ENCODE measurements around the gene SPAAR.
"Not testable (repeated sequence)": the region's sequence is repeated elsewhere in the genome, so short reads cannot be mapped to it uniquely, and the experiment has no call there.

SPAAR gene

DNA sequence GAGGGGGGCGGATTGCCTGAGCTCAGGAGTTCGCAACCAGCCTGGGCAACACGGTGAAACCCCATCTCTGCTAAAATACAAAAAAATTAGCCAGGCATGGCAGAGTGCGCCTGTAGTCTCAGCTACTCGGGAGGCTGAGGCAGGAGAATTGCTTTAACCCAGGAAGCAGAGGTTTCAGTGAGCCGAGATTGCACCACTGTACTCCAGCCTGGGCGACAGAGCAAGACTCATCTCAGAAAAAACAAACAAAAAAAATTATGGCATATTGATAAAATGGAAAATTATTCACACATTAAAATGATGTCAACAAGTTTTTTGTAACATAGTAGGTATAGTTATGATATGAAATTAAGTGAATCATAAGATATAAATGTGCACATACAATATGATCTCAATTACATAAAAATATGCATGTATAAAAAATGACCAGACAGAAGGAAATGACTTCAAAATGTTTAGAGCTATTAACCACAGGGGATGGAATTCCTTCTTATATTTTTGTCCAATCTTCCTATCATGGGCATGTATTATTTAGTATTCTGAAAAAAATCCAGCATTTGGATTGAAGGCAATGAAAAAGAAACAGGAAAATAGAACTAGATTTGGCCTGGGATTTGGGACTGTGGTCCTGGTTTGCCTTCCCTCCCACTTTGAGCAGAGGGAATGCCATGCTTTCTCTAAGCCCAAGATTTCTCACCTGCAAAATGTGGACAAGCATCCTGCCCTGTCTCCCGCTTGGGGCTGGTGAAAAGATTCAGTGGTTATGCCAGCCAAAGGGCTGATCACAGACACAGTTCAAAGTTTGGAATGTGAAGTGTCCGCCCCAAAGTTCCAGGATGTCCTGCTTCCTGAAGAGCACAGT lies 19.5 kb downstream of the SPAAR start:
- no peak for DNase-seq
- no peaks in the 10 kb centered on the region for H3K27me3 ChIP-seq
- TF ChIP-seq, protein P1, sequence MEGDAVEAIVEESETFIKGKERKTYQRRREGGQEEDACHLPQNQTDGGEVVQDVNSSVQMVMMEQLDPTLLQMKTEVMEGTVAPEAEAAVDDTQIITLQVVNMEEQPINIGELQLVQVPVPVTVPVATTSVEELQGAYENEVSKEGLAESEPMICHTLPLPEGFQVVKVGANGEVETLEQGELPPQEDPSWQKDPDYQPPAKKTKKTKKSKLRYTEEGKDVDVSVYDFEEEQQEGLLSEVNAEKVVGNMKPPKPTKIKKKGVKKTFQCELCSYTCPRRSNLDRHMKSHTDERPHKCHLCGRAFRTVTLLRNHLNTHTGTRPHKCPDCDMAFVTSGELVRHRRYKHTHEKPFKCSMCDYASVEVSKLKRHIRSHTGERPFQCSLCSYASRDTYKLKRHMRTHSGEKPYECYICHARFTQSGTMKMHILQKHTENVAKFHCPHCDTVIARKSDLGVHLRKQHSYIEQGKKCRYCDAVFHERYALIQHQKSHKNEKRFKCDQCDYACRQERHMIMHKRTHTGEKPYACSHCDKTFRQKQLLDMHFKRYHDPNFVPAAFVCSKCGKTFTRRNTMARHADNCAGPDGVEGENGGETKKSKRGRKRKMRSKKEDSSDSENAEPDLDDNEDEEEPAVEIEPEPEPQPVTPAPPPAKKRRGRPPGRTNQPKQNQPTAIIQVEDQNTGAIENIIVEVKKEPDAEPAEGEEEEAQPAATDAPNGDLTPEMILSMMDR (IDR thresholded peaks at IDR 0.05; ENCODE audit: low read depth, low read length), result no peak
- H3K36me3 ChIP-seq, result no peaks in the 10 kb centered on the region
- no peaks in the 10 kb centered on the region for H3K4me1 ChIP-seq
- no peaks in the 10 kb centered on the region for H3K9me3 ChIP-seq
- no peak overlapping the region for H3K4me3 ChIP-seq (ENCODE audit: low read depth, low read length)

DNA sequence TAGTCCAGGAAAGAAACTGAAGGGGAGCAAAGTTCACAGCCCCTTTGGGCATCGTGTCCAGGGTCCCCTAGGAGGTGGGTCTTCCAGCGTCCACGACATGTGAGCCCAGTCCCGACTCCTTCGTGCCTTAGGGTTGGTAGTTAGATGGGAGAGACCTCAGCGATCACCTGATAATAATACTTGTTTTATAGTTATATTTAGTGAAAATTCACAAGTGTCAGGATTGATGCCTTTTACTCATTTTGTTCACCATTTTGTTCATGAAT lies 20.1 kb downstream of the SPAAR start:
- TF ChIP-seq, protein P1 (IDR thresholded peaks at IDR 0.05; ENCODE audit: low read depth, low read length), result no peak
- Histone ChIP-seq H3K9me3 (no peaks in the 10 kb centered on the region), H3K4me3 (ENCODE audit: low read depth, low read length) (no peak overlapping the region), H3K27me3 (no peaks in the 10 kb centered on the region), H3K36me3 (no peaks in the 10 kb centered on the region), H3K4me1 (no peaks in the 10 kb centered on the region)
- no peak for DNase-seq

DNA sequence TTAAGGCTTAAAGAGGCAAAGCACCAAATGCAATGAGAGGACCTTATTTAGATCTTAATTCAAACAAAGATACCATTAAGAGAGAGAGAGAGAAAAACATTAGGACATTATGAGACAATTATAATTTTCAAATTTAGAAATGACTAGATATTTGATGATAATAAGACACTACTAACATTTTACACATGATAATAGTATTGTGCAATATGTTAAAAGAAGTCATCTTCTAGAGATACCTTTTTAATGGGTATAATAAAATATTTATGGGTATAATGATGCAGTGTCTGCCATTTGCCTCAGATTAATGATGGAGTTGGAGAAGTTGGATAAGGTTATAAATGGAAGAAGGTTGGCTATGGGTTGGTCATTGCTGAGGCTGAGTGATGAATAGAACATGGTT lies 21.2 kb downstream of the SPAAR start:
- no peaks in the 10 kb centered on the region for H3K4me1 ChIP-seq
- H3K9me3 ChIP-seq, result no peaks in the 10 kb centered on the region
- DNase-seq, result no peak
- H3K27me3 ChIP-seq, result no peaks in the 10 kb centered on the region
- no peaks in the 10 kb centered on the region for H3K36me3 ChIP-seq
- TF ChIP-seq, protein P1 (IDR thresholded peaks at IDR 0.05; ENCODE audit: low read depth, low read length), result no peak
- no peak overlapping the region for H3K4me3 ChIP-seq (ENCODE audit: low read depth, low read length)

DNA sequence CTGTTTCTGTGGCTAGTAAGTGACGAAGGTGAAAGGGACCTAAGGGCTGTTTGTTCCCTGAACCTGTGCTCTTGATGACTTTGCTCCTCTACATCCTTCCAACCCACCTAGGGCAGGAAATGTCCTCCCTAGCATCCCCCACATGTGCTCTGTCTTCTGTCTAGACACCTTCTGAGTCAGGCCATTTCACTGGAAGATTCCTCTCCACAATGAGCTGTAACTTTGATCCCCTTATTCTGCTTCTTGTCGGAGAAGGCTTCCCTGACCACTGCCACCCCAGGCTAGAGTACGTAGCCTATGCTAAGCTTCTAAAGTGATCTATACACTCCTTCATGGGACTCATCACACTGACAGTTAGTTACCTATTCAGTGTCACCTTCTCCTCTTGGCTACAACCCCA lies 21.7 kb downstream of the SPAAR start:
- Histone ChIP-seq H3K9me3 (no peaks in the 10 kb centered on the region), H3K36me3 (no peaks in the 10 kb centered on the region), H3K27me3 (no peaks in the 10 kb centered on the region), H3K4me3 (ENCODE audit: low read depth, low read length) (no peak overlapping the region), H3K4me1 (no peaks in the 10 kb centered on the region)
- DNase-seq, result no peak
- TF ChIP-seq, protein P1 (IDR thresholded peaks at IDR 0.05; ENCODE audit: low read depth, low read length), result no peak

DNA sequence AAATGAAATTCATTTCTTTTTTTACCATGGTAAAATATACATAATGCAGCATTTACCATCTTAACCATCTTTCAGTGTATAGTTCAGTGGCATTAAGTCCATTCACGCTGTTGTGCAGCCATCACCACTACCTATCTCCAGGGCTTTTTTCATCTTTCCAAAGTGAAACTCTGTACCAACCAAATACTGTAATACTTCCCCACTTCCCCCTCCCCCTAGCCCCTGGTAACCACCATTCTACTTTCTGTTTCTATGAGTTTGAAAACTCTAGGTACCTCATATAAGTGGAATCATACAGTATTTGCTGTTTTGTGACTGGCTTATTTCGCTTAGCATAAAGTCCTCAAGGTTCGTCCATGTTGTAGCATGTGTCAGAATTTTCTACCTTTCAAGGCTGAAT lies 23.4 kb downstream of the SPAAR start:
- H3K27me3 ChIP-seq, result no peaks in the 10 kb centered on the region
- H3K36me3 ChIP-seq, result no peaks in the 10 kb centered on the region
- H3K9me3 ChIP-seq, result no peaks in the 10 kb centered on the region
- TF ChIP-seq, protein P1 (IDR thresholded peaks at IDR 0.05; ENCODE audit: low read depth, low read length), result no peak
- no peaks in the 10 kb centered on the region for H3K4me1 ChIP-seq
- no peak for DNase-seq
- no peak overlapping the region for H3K4me3 ChIP-seq (ENCODE audit: low read depth, low read length)

DNA sequence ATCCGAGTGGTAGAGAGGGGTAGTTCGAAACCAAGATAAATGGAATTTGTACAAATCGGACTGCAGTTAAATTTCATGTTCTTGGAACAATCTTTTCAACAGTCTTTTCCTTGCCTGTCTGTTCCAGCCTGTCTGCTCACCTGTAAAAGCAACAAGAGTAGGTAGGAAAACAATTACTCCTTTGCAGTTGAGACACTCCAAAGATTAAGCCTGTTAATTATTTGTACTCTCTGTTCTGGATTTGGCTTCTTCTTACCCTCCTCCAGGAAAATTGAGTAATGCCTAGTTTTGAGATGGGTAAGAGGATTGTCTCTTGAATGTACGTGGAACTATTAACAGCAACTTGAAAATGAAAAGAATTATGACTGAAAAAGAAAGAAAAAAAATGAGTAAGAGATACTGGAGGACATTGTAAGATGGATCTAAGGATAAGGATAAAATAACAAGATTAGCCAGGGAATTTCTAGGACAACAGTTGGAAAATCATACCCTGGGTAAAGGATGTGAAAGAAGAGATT lies 24.3 kb downstream of the SPAAR start:
- Histone ChIP-seq H3K9me3 (no peaks in the 10 kb centered on the region), H3K36me3 (no peaks in the 10 kb centered on the region), H3K4me1 (no peaks in the 10 kb centered on the region), H3K27me3 (no peaks in the 10 kb centered on the region), H3K4me3 (ENCODE audit: low read depth, low read length) (no peak overlapping the region)
- DNase-seq, result no peak
- TF ChIP-seq, protein P1 (IDR thresholded peaks at IDR 0.05; ENCODE audit: low read depth, low read length), result no peak

DNA sequence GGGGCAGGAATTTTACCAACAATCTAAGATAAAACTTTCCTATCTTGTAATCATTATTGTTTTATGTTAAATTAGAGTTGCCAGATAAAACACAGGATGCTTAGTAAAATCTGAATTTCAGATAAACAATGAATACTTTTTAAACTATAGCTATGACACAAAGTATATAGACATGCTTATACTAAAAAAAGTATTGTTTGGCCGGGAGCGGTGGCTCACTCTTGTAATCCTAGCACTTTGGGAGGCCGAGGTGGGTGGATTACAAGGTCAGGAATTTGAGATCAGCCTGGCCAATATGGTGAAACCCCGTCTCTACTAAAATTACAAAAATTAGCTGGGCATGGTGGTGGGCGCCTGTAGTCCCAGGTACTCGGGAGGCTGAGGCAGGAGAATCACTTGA lies 24.8 kb downstream of the SPAAR start:
- H3K9me3 ChIP-seq; H3K4me3 ChIP-seq (ENCODE audit: low read depth, low read length); DNase-seq; H3K36me3 ChIP-seq; H3K27me3 ChIP-seq; H3K4me1 ChIP-seq: not testable (repeated sequence)

Measured in BE2C (cell line).